Mammary microvascular endothelial cell (primary cell): ENCODE data around the gene AKR1C3. TPM values are rescaled to one million over a fixed set of nuclear protein-coding genes. Genes with fewer than 3 reads are reported as not detected.

Experiments
- total RNA-seq: library from RNA; depleted of rRNA; stranded (reverse); fragments of >200 nt; gene quantifications from 2 replicates; pipeline ENCODE4 v1.2.3, GENCODE V29; 2015

Gene AKR1C3
- total RNA-seq, result 22.2 and 25.6 TPM in 2 replicates

DNA sequence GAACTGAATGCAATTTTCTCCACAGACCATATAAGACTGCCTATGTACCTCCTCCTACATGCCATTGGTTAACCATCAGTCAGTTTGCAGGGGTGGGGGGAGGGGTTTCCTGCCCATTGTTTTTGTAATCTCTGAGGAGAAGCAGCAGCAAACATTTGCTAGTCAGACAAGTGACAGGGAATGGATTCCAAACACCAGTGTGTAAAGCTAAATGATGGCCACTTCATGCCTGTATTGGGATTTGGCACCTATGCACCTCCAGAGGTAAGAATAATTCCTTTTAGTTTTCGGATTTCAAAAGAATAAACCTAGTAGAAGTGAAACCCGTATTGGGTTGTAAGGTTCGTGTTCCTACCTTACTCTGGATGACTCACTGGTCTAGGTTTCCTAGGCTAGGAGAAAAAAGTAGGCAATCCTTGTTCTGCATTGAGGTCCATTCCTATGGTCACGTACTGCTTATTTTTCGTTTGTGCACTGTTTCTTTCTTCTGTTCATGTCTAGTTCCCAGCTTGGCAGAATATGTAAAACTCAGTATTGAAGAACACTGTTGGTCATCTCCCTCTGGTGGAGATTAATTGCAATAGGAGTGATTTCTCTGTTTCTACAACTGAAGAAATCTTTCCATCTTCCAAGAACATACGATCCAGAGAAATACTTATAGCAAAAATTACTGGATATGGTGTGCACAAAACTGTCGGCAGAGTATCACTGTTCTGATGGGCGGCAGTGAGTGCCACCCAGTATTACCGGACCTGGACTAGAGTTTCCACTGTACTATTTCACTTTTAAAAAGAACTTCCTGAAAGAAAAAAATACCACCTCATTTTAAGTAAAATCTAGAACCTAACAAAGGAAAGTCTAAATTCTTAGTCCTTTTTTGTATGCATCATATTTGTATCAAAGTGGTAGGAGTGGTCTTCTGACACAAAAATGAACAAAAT lies at the start of gene AKR1C3:
AKR1C3 (plus strand) TSS at position 150 of the 941 bp plus-strand sequence; CDS start at position 181, 31 bp downstream.

Other genes starting within 250 kb of the AKR1C3 start
- 0.30 and 1.3 TPM in 2 replicates for gene AKR1C1, start 131.0 kb upstream of the AKR1C3 start, total RNA-seq
- 0.89 and 1.6 TPM in 2 replicates for gene AKR1C2, start 90.6 kb upstream of the AKR1C3 start, total RNA-seq
- gene AKR1C8, start 90.7 kb downstream of the AKR1C3 start, total RNA-seq, result not detected in 2 replicates
- not detected in 2 replicates for gene AKR1C4, start 102.4 kb downstream of the AKR1C3 start, total RNA-seq